ENCODE data around the gene DRAP1.
A peak's percentile ranks its signal among the peaks of the same experiment; 100 is the strongest.

The DRAP1 gene

GRCh38 chr11:65965986-65966762 lies 46.9 kb downstream of the DRAP1 start:
- no peak for DNase-seq

- DNase-seq = no peak
Observed at GRCh38 chr11:65967329-65967934, 48.2 kb downstream of the DRAP1 start.

- DNase-seq = peak; percentile 91
Observed at GRCh38 chr11:65968600-65969482, 49.6 kb downstream of the DRAP1 start.

Data from GF-D8 (cell line).